Ovary (tissue), 9 donors: Measurements from ENCODE around the gene NCR3LG1. TPM values are rescaled to one million over a fixed set of nuclear protein-coding genes. Genes with fewer than 3 reads are reported as not detected.

ENCODE experiments used
- DNase-seq, 5 donors: peaks; one replicate each; pipeline ENCODE4 v3.0.0-alpha.2; 2019 to 2020
- H3K27ac ChIP-seq, 2 donors: fragments of 200-600 bp; one replicate each; pipeline versions ENCODE4 v1.5.1 to v1.8.0; 2019 to 2022
- H3K27me3 ChIP-seq: fragments of 200-600 bp; one replicate; pipeline ENCODE4 v1.8.0; 2022
- H3K36me3 ChIP-seq: fragments of 200-600 bp; sonication (generic); one replicate; pipeline ENCODE4 v1.5.1; 2019
- H3K4me1 ChIP-seq: one replicate; pipeline ENCODE4 v1.8.1; 2013; ENCODE audit warnings: mild to moderate bottlenecking, moderate library complexity; ENCODE audit not compliant: insufficient read depth
- H3K4me3 ChIP-seq: fragments of 200-600 bp; sonication (generic); one replicate; pipeline ENCODE4 v1.5.1; 2017
- H3K9me3 ChIP-seq, 2 donors: fragments of 200-600 bp in 1 of 2; sonication (generic) in 1 of 2; one replicate each; pipeline versions ENCODE4 v1.5.1 to v1.8.1; 2013 to 2019; ENCODE audit warnings: mild to moderate bottlenecking in 1 of 2, moderate library complexity in 1 of 2
- CTCF ChIP-seq, 3 donors: fragments of 450-650 bp in 2 of 3; fragments of 200-600 bp in 1 of 3; IDR thresholded peaks; one replicate each; pipeline versions ENCODE4 v1.5.1 to v1.8.0; 2016 to 2022; ENCODE audit warnings: antibody characterized with exemption in 3 of 3, mild to moderate bottlenecking in 1 of 3
- EP300 ChIP-seq: sonication (generic); formaldehyde crosslinking; IDR thresholded peaks from one replicate; pipeline ENCODE4 v1.6.1; 2017; ENCODE audit warnings: antibody characterized with exemption
- POLR2A ChIP-seq: fragments of 450-650 bp; IDR thresholded peaks from one replicate; pipeline ENCODE4 v1.6.1; 2017; ENCODE audit warnings: antibody characterized with exemption, mild to moderate bottlenecking, moderate library complexity
- WGBS, 3 donors: extraction: QIAGEN DNeasy Blood & Tissue Kit in 1 of 3; methylation state at CpG; one replicate each; pipeline versions ENCODE4 v1.1.5 to v1.1.7; 2013 to 2017; 5-methylcytosine and 5-hydroxymethylcytosine counted together
- intact Hi-C, 4 donors: fragments of 100-400 bp; cut with DNase I; formaldehyde crosslinking; loops; one replicate each; pipeline versions ENCODE4 v1.11.0 to v1.15.1; 2022 to 2023
- polyA plus RNA-seq, 2 donors: library from polyadenylated mRNA; stranded (reverse); fragments of 200-250 nt in 1 of 2; fragments of 350-450 nt in 1 of 2; fragmentation: Illumina TruSeq in 1 of 2; extraction: RNeasy Lipid Tissue Mini Kit (QIAGEN cat#74804) in 1 of 2; gene quantifications; one replicate each; pipeline ENCODE4 v1.2.3, GENCODE V29; 2013 to 2014
- total RNA-seq, 7 donors: library from RNA; depleted of rRNA in 2 of 7; stranded (reverse); fragments of >200 nt in 2 of 7; fragmentation: NEBNext Ultra II Directional in 3 of 7; extraction: Animal tissue kit (Norgen Biotek cat#: 25700) in 3 of 7; gene quantifications; one replicate each; pipeline versions ENCODE4 v1.1.0 to v1.2.4, GENCODE V29; 2016 to 2023
- donor health status: DM: no; HTN: no; CAD: no; lungs with moderate emphysema.
- donor health status: DM: no; HTN: no; CAD: no.
- donor health status: Bipolar disorder and iron deficiency.
- donor health status: DM: yes; HTN: yes; CAD: no.
- donor health status: DM: no; HTN: no; CAD: no.
- donor health status: DM: yes; HTN: yes; CAD: no.

NCR3LG1 gene
- total and polyA plus RNA-seq, 9 donors, result 0.75 to 7.7 (median 3.5) TPM

- WGBS, 3 donors, result 73 to 89% (median 88%) methylated on average over 5 of the region's 5 CpGs
- Histone ChIP-seq H3K27me3 (no peaks in the 10 kb centered on the region), H3K4me3 (no peak overlapping the region), H3K9me3 (peaks cover 0 to 26% of the 10 kb centered on the region in 2 donors), H3K4me1 (no peaks in the 10 kb centered on the region), H3K36me3 (no peaks in the 10 kb centered on the region), H3K27ac (no peak overlapping the region)
- intact Hi-C loops, result no loop called here
- DNase-seq, result no peak
- TF ChIP-seq CTCF (IDR thresholded peaks at IDR 0.05) (no peak), EP300 (no peak), POLR2A (no peak)
These were observed 23.9 kb downstream of the NCR3LG1 start for GRCh38 chr11:17375547-17375946.

GRCh38 chr11:17376493-17376892 lies 24.9 kb downstream of the NCR3LG1 start:
- Histone ChIP-seq H3K27me3 (no peaks in the 10 kb centered on the region), H3K36me3 (no peaks in the 10 kb centered on the region), H3K9me3 (peaks cover 0 to 18% of the 10 kb centered on the region in 2 donors), H3K4me3 (no peak overlapping the region), H3K27ac (no peak overlapping the region), H3K4me1 (no peaks in the 10 kb centered on the region)
- no peak for DNase-seq
- no peak for TF ChIP-seq EP300
- no peak for TF ChIP-seq CTCF (IDR thresholded peaks at IDR 0.05)
- TF ChIP-seq POLR2A, result no peak
- 79 to 89% (median 79%) methylated on average over 3 of the region's 3 CpGs for WGBS, 3 donors
- intact Hi-C loops, result no loop called here

- H3K36me3 ChIP-seq, result no peaks in the 10 kb centered on the region
- 66 to 88% (median 72%) methylated on average over 2 of the region's 2 CpGs for WGBS, 3 donors
- TF ChIP-seq CTCF (IDR thresholded peaks at IDR 0.05) (no peak), POLR2A (no peak), EP300 (no peak)
- intact Hi-C loops, result no loop called here
- DNase-seq, result no peak
- H3K27me3 ChIP-seq, result no peaks in the 10 kb centered on the region
- H3K27ac ChIP-seq, result no peak overlapping the region
- no peak overlapping the region for H3K4me3 ChIP-seq
- H3K9me3 ChIP-seq, result peaks cover 0 to 6% of the 10 kb centered on the region in 2 donors
- no peaks in the 10 kb centered on the region for H3K4me1 ChIP-seq
These were observed 27.1 kb downstream of the NCR3LG1 start for GRCh38 chr11:17378655-17379054.

- Histone ChIP-seq H3K27ac (no peak overlapping the region), H3K4me3 (no peak overlapping the region), H3K27me3 (no peaks in the 10 kb centered on the region), H3K36me3 (no peaks in the 10 kb centered on the region), H3K4me1 (no peaks in the 10 kb centered on the region), H3K9me3 (peaks cover 0 to 6% of the 10 kb centered on the region in 2 donors)
- no peak for DNase-seq
- 83 to 91% (median 87%) methylated on average over 7 of the region's 7 CpGs for WGBS, 3 donors
- intact Hi-C loops, result loop anchor here in 3 of 4 donors (5.0 to 10.0 kb wide), 3 partner anchors 123 to 613 kb away; no protein-coding TSS in a partner anchor
- no peak for TF ChIP-seq POLR2A
- no peak for TF ChIP-seq CTCF (IDR thresholded peaks at IDR 0.05)
- TF ChIP-seq EP300, result no peak
These were observed 28.0 kb downstream of the NCR3LG1 start for GRCh38 chr11:17379383-17380180.
